GM23338 (cell line): ENCODE measurements around the gene GLP1R.

Source experiments
- CREB1 ChIP-seq: fragments of 250-450 bp; sonication (Bioruptor Pico); IDR thresholded peaks from 2 replicates; pipeline ENCODE4 v1.5.0; 2020; ENCODE audit warnings: low read depth, mild to moderate bottlenecking, moderate library complexity
- EZH2 ChIP-seq: fragments of 200-600 bp; sonication (generic); IDR thresholded peaks from one replicate; pipeline ENCODE4 v1.8.0; 2017; ENCODE audit warnings: antibody characterized with exemption, mild to moderate bottlenecking, low read depth; ENCODE audit not compliant: unreplicated experiment
- EZH2phosphoT487 ChIP-seq: fragments of 200-600 bp; sonication (generic); IDR thresholded peaks from one replicate; pipeline ENCODE4 v1.8.1; 2018; ENCODE audit warnings: antibody characterized with exemption; ENCODE audit not compliant: unreplicated experiment
- JUNB ChIP-seq: IDR thresholded peaks from one replicate; pipeline ENCODE4 v1.6.1; 2016; ENCODE audit warnings: antibody characterized with exemption; ENCODE audit not compliant: unreplicated experiment
- POLR2AphosphoS5 ChIP-seq: IDR thresholded peaks from 2 replicates; pipeline ENCODE4 v1.6.1; 2016; ENCODE audit warnings: antibody characterized with exemption, low read depth
- ZNF114 ChIP-seq: fragments of 250-450 bp; sonication (Bioruptor Pico); IDR thresholded peaks from 2 replicates; pipeline ENCODE4 v1.5.0; 2020; ENCODE audit warnings: mild to moderate bottlenecking, moderate library complexity
- ZNF462 ChIP-seq: fragments of 250-450 bp; sonication (Bioruptor Pico); IDR thresholded peaks from 2 replicates; pipeline ENCODE4 v1.5.0; 2020; ENCODE audit warnings: mild to moderate bottlenecking, moderate library complexity
- TF ChIP-seq, protein P1 (sequence below), 2 experiments: fragments of 200-600 bp in 1 of 2; sonication (generic) in 1 of 2; conservative IDR thresholded peaks; 2 replicates each; pipeline versions ENCODE4 v1.5.1 to v1.6.1; 2016 to 2017; ENCODE audit warnings: antibody characterized with exemption in 2 of 2, low read depth in 2 of 2, mild to moderate bottlenecking in 2 of 2, moderate library complexity in 1 of 2
- TF ChIP-seq, protein P2 (sequence below): IDR thresholded peaks from one replicate; pipeline ENCODE4 v1.6.1; 2018; ENCODE audit warnings: antibody characterized with exemption; ENCODE audit not compliant: unreplicated experiment
- TF ChIP-seq, protein P3 (sequence below): IDR thresholded peaks from 2 replicates; pipeline ENCODE4 v1.6.1; 2016; ENCODE audit warnings: antibody characterized with exemption

DNA sequence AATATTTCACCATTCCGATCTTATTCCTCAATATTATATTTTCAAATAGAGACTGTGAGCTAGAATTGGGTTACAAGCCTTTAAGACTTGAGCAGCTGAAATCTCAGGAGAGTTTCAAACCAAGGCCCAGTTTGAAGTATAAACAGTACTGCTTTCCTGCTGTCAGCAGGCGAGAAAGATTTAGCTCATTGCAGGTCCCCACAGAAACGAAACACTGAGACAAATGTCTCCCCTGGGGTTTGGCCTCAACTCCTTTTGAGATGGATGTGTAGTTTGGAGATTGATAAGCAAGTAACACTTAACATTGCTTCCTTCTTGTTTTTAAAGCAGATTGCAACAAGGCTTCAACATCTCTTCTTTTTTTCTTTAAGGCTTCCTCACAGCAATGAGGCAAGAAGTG is 22.4 kb upstream of the GLP1R start:
- TF ChIP-seq, protein P1, sequence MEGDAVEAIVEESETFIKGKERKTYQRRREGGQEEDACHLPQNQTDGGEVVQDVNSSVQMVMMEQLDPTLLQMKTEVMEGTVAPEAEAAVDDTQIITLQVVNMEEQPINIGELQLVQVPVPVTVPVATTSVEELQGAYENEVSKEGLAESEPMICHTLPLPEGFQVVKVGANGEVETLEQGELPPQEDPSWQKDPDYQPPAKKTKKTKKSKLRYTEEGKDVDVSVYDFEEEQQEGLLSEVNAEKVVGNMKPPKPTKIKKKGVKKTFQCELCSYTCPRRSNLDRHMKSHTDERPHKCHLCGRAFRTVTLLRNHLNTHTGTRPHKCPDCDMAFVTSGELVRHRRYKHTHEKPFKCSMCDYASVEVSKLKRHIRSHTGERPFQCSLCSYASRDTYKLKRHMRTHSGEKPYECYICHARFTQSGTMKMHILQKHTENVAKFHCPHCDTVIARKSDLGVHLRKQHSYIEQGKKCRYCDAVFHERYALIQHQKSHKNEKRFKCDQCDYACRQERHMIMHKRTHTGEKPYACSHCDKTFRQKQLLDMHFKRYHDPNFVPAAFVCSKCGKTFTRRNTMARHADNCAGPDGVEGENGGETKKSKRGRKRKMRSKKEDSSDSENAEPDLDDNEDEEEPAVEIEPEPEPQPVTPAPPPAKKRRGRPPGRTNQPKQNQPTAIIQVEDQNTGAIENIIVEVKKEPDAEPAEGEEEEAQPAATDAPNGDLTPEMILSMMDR (conservative IDR thresholded peaks at IDR 0.05; ENCODE audit: low read depth in 2 of 2), result no peak
- TF ChIP-seq JUNB, result no peak
- no peak for TF ChIP-seq CREB1
- TF ChIP-seq, protein P2, sequence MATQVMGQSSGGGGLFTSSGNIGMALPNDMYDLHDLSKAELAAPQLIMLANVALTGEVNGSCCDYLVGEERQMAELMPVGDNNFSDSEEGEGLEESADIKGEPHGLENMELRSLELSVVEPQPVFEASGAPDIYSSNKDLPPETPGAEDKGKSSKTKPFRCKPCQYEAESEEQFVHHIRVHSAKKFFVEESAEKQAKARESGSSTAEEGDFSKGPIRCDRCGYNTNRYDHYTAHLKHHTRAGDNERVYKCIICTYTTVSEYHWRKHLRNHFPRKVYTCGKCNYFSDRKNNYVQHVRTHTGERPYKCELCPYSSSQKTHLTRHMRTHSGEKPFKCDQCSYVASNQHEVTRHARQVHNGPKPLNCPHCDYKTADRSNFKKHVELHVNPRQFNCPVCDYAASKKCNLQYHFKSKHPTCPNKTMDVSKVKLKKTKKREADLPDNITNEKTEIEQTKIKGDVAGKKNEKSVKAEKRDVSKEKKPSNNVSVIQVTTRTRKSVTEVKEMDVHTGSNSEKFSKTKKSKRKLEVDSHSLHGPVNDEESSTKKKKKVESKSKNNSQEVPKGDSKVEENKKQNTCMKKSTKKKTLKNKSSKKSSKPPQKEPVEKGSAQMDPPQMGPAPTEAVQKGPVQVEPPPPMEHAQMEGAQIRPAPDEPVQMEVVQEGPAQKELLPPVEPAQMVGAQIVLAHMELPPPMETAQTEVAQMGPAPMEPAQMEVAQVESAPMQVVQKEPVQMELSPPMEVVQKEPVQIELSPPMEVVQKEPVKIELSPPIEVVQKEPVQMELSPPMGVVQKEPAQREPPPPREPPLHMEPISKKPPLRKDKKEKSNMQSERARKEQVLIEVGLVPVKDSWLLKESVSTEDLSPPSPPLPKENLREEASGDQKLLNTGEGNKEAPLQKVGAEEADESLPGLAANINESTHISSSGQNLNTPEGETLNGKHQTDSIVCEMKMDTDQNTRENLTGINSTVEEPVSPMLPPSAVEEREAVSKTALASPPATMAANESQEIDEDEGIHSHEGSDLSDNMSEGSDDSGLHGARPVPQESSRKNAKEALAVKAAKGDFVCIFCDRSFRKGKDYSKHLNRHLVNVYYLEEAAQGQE, result no peak
- TF ChIP-seq POLR2AphosphoS5, result no peak
- TF ChIP-seq EZH2, result no peak
- no peak for TF ChIP-seq EZH2phosphoT487
- TF ChIP-seq ZNF462 (CRISPR knock-in tag), result no peak
- no peak for TF ChIP-seq ZNF114
- TF ChIP-seq, protein P3, sequence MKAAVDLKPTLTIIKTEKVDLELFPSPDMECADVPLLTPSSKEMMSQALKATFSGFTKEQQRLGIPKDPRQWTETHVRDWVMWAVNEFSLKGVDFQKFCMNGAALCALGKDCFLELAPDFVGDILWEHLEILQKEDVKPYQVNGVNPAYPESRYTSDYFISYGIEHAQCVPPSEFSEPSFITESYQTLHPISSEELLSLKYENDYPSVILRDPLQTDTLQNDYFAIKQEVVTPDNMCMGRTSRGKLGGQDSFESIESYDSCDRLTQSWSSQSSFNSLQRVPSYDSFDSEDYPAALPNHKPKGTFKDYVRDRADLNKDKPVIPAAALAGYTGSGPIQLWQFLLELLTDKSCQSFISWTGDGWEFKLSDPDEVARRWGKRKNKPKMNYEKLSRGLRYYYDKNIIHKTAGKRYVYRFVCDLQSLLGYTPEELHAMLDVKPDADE, result no peak
